Nephron progenitor cell (in vitro differentiated cells): ENCODE results near the gene RUSF1.
A peak's percentile ranks its signal among the peaks of the same experiment; 100 is the strongest.

Experiments used
- DNase-seq: peaks from one replicate; pipeline ENCODE4 v3.0.0; 2021
- H3K27ac Mint-ChIP-seq: 2 replicates; pipeline ENCODE4 v1.8.0; 2021; ENCODE audit warnings: mild to moderate bottlenecking, moderate library complexity, mixed read lengths
- H3K27me3 Mint-ChIP-seq: 2 replicates; pipeline ENCODE4 v1.8.0; 2021; ENCODE audit warnings: mild to moderate bottlenecking, low read depth, mixed read lengths; ENCODE audit not compliant: poor library complexity
- H3K36me3 Mint-ChIP-seq: 2 replicates; pipeline ENCODE4 v1.8.0; 2021; ENCODE audit warnings: low read depth, mixed read lengths
- H3K4me1 Mint-ChIP-seq: 2 replicates; pipeline ENCODE4 v1.8.0; 2021; ENCODE audit warnings: mixed read lengths
- H3K4me3 Mint-ChIP-seq: 2 replicates; pipeline ENCODE4 v1.8.0; 2021; ENCODE audit warnings: mild to moderate bottlenecking, moderate library complexity, mixed read lengths
- H3K9me3 Mint-ChIP-seq: 2 replicates; pipeline ENCODE4 v1.8.0; 2021; ENCODE audit warnings: mild to moderate bottlenecking, moderate library complexity, mixed read lengths
- CTCF ChIP-seq: fragments of 200-600 bp; sonication (generic); IDR thresholded peaks from 2 replicates; pipeline ENCODE4 v1.5.0; 2021; ENCODE audit warnings: antibody characterized with exemption

The RUSF1 gene

GRCh38 chr16:31480851-31481536, 27.2 kb downstream of the RUSF1 start:
- no peaks in the 10 kb centered on the region for H3K9me3 Mint-ChIP-seq
- H3K4me3 Mint-ChIP-seq, result no peak overlapping the region
- H3K4me1 Mint-ChIP-seq, result peaks cover 29% of the 10 kb centered on the region
- no peak for DNase-seq
- no peak for TF ChIP-seq CTCF
- peaks cover 90% of the 10 kb centered on the region for H3K27me3 Mint-ChIP-seq
- H3K27ac Mint-ChIP-seq, result no peak overlapping the region
- H3K36me3 Mint-ChIP-seq, result no peaks in the 10 kb centered on the region

- Mint-ChIP-seq H3K4me3 (no peak overlapping the region), H3K27ac (no peak overlapping the region), H3K4me1 (peaks cover 26% of the 10 kb centered on the region), H3K9me3 (no peaks in the 10 kb centered on the region), H3K36me3 (peaks cover 5% of the 10 kb centered on the region), H3K27me3 (peaks cover 90% of the 10 kb centered on the region)
- TF ChIP-seq CTCF, result no peak
- no peak for DNase-seq
Measured at GRCh38 chr16:31479751-31480150, 28.4 kb downstream of the RUSF1 start.

- no peaks in the 10 kb centered on the region for H3K9me3 Mint-ChIP-seq
- peaks cover 6% of the 10 kb centered on the region for H3K36me3 Mint-ChIP-seq
- H3K4me3 Mint-ChIP-seq, result no peak overlapping the region
- TF ChIP-seq CTCF, result no peak
- peaks cover 90% of the 10 kb centered on the region for H3K27me3 Mint-ChIP-seq
- H3K4me1 Mint-ChIP-seq, result peaks cover 18% of the 10 kb centered on the region
- no peak for DNase-seq
- H3K27ac Mint-ChIP-seq, result no peak overlapping the region
Measured at GRCh38 chr16:31478956-31479355, 29.2 kb downstream of the RUSF1 start.

- peak; percentile 37 for TF ChIP-seq CTCF
- Mint-ChIP-seq H3K36me3 (peaks cover 6% of the 10 kb centered on the region), H3K27me3 (peaks cover 91% of the 10 kb centered on the region), H3K27ac (no peak overlapping the region), H3K9me3 (no peaks in the 10 kb centered on the region), H3K4me1 (peaks cover 19% of the 10 kb centered on the region), H3K4me3 (peak overlapping the region; percentile 75)
- DNase-seq, result peak; percentile 85
Measured at GRCh38 chr16:31477220-31478216, 30.7 kb downstream of the RUSF1 start.

- no peak for TF ChIP-seq CTCF
- Mint-ChIP-seq H3K27ac (no peak overlapping the region), H3K36me3 (peaks cover 6% of the 10 kb centered on the region), H3K9me3 (no peaks in the 10 kb centered on the region), H3K4me3 (peak overlapping the region; percentile 75), H3K4me1 (peaks cover 23% of the 10 kb centered on the region), H3K27me3 (peaks cover 85% of the 10 kb centered on the region)
- peak; percentile 83 for DNase-seq
Measured at GRCh38 chr16:31476303-31477219, 31.6 kb downstream of the RUSF1 start.
